Prostate gland (tissue), 2 donors: ENCODE measurements around the gene SNCB. TPM values are rescaled to one million over a fixed set of nuclear protein-coding genes. Genes with fewer than 3 reads are reported as not detected.

Experiments
- DNase-seq: peaks from one replicate; pipeline ENCODE4 v3.0.0-alpha.2; 2019; ENCODE audit warnings: low spot score
- H3K27ac ChIP-seq, 2 donors: fragments of 200-600 bp; sonication (generic); 2 replicates each; pipeline ENCODE4 v1.5.1; 2017 to 2019
- H3K27me3 ChIP-seq: fragments of 200-600 bp; sonication (generic); replicated peaks from 2 replicates; pipeline ENCODE4 v1.5.1; 2019; ENCODE audit not compliant: insufficient read depth
- H3K36me3 ChIP-seq, 2 donors: fragments of 200-600 bp; sonication (generic); 1 replicate in 1 of 2; 2 replicates in 1 of 2; pipeline versions ENCODE4 v1.5.1 to v1.8.1; 2017 to 2019
- H3K4me1 ChIP-seq: fragments of 200-600 bp; sonication (generic); replicated peaks from 2 replicates; pipeline ENCODE4 v1.5.1; 2019
- H3K4me3 ChIP-seq, 2 donors: fragments of 200-600 bp; sonication (generic); 2 replicates each; pipeline ENCODE4 v1.5.1; 2017 to 2019
- H3K9me3 ChIP-seq: fragments of 200-600 bp; sonication (generic); 2 replicates; pipeline ENCODE4 v1.5.1; 2017
- POLR2A ChIP-seq: fragments of 450-650 bp; IDR thresholded peaks from one replicate; pipeline ENCODE4 v1.6.1; 2016; ENCODE audit warnings: antibody characterized with exemption, mild to moderate bottlenecking
- POLR2AphosphoS5 ChIP-seq: sonication (generic); formaldehyde crosslinking; IDR thresholded peaks from one replicate; pipeline ENCODE4 v1.6.1; 2017; ENCODE audit warnings: antibody characterized with exemption
- WGBS: methylation state at CpG from one replicate; pipeline ENCODE4 v1.1.5; 2018; 5-methylcytosine and 5-hydroxymethylcytosine counted together
- intact Hi-C: fragments of 100-400 bp; cut with DNase I; formaldehyde crosslinking; loops from one replicate; pipeline ENCODE4 v1.14.2; 2022
- total RNA-seq, 2 donors: library from RNA; depleted of rRNA; stranded (reverse); fragments of >200 nt; gene quantifications; one replicate each; pipeline ENCODE4 v1.1.0, GENCODE V29; 2016
- TF ChIP-seq, protein P1 (sequence below), 4 experiments: fragments of 200-600 bp in 2 of 4; fragments of 450-650 bp in 2 of 4; sonication (generic) in 2 of 4; IDR thresholded peaks; 1 replicate in 3 of 4; 2 replicates in 1 of 4; pipeline ENCODE4 v1.5.1; 2016 to 2019; ENCODE audit warnings: antibody characterized with exemption in 4 of 4, mild to moderate bottlenecking in 2 of 4, moderate library complexity in 2 of 4

SNCB gene
- total RNA-seq, 2 donors from 2014 or later = not detected

DNA sequence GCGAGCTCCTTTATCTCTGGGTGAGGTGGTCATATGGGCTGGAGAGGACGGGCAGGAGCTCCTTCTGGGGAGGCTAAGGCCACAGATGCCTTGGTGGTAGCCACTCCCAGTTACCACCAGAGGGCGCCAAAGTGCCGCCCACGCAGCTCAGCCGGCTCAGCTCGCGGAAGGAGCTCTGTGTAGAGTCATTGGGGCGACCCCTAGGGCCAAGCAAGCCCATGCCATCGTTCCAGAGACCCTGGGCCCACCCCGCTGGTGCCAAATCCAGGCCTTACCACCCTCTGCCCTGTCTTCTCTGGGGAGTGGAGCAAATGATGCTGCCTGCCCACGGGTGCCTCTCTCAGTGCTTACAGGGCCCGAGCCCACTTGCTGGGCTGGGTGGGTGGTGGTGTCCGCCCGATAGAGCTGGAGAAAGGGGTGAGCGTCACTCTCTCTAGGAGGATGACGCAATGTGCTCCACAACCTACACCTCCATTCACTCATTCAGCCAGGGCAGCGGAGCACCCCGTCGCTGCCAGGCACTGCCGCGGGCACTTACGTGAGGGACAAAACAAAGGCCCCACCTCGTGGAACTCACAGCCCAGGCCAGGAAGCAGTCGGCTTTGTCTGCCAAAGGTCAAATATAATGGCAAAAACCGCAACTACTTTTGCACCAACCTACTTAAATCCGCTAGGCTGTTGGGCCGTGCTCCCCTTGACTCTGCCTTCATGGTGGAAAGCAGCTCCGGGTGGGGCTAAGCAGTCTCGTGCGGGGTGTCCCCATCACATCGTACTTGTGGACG lies 30.7 kb upstream of the SNCB start:
- Histone ChIP-seq H3K27ac (no peak overlapping the region), H3K36me3 (peaks cover 0 to 4% of the 10 kb centered on the region in 2 donors), H3K4me1 (no peaks in the 10 kb centered on the region), H3K9me3 (no peaks in the 10 kb centered on the region), H3K4me3 (no peak overlapping the region), H3K27me3 (no peaks in the 10 kb centered on the region)
- intact Hi-C loops = no loop called here
- TF ChIP-seq POLR2AphosphoS5 (no peak), POLR2A (no peak)
- TF ChIP-seq, protein P1, sequence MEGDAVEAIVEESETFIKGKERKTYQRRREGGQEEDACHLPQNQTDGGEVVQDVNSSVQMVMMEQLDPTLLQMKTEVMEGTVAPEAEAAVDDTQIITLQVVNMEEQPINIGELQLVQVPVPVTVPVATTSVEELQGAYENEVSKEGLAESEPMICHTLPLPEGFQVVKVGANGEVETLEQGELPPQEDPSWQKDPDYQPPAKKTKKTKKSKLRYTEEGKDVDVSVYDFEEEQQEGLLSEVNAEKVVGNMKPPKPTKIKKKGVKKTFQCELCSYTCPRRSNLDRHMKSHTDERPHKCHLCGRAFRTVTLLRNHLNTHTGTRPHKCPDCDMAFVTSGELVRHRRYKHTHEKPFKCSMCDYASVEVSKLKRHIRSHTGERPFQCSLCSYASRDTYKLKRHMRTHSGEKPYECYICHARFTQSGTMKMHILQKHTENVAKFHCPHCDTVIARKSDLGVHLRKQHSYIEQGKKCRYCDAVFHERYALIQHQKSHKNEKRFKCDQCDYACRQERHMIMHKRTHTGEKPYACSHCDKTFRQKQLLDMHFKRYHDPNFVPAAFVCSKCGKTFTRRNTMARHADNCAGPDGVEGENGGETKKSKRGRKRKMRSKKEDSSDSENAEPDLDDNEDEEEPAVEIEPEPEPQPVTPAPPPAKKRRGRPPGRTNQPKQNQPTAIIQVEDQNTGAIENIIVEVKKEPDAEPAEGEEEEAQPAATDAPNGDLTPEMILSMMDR (IDR thresholded peaks at IDR 0.05) = peak; percentile 81 to 94 (median 90)
- WGBS = 72% methylated on average over 24 of the region's 33 CpGs
- peak; percentile 56 for DNase-seq

DNA sequence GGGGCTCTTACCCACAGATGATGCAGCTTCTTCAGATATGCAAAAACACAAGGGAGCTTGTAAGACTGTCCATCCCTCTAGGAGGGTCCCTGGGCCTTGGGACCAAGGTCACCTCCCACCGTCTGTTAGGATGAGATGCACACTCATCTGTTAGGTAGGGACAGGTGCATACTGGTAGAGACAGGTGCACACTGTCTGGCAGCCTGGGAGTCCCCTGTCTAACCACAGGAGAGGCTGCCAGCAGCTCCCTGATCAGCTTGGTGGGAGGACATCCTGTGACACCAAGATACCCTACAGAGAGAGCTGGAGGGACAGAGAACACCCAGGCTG lies 30.2 kb upstream of the SNCB start:
- Histone ChIP-seq H3K9me3 (no peaks in the 10 kb centered on the region), H3K36me3 (peaks cover 0 to 4% of the 10 kb centered on the region in 2 donors), H3K4me3 (no peak overlapping the region), H3K27ac (no peak overlapping the region), H3K27me3 (no peaks in the 10 kb centered on the region), H3K4me1 (no peaks in the 10 kb centered on the region)
- intact Hi-C loops = no loop called here
- 0% methylated on average over 1 of the region's 1 CpG for WGBS
- no peak for DNase-seq
- TF ChIP-seq, protein P1 (IDR thresholded peaks at IDR 0.05) = no peak
- TF ChIP-seq POLR2A = no peak

DNA sequence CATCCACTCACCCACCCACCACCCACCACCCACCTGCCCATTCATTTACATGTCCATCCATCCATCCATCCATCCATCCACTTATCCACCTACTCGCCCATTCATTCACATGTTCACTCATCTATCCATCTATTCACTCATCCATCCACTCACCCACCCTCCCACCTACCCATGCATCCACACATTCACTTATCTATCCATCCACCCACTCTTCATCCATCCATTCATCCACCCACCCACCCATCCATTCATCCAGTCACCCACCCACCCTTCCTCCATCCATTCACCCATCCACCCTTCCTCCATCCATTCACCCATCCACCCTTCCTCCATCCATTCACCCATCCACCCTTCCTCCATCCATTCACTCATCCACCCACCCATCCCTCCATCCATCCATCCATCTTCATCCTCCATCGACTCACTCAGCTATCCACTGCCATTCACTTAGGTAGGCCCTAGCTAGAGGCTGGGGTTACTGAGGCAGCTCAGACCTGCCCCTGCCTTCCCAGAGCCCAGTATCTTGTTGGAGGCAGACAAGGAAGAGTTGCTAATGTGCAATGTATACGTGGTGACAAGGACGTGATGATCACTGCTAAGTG lies 29.6 kb upstream of the SNCB start:
- Histone ChIP-seq H3K4me1 (no peaks in the 10 kb centered on the region), H3K4me3 (no peak overlapping the region), H3K27me3 (no peaks in the 10 kb centered on the region), H3K9me3 (no peaks in the 10 kb centered on the region), H3K36me3 (peaks cover 0 to 4% of the 10 kb centered on the region in 2 donors), H3K27ac (no peak overlapping the region)
- TF ChIP-seq, protein P1 (IDR thresholded peaks at IDR 0.05) = no peak
- TF ChIP-seq POLR2AphosphoS5 = no peak
- no peak for TF ChIP-seq POLR2A
- intact Hi-C loops = loop anchor here (5.0 kb wide), 2 partner anchors 297 to 452 kb away; no protein-coding TSS in a partner anchor
- 76% methylated on average over 4 of the region's 4 CpGs for WGBS
- DNase-seq = no peak

DNA sequence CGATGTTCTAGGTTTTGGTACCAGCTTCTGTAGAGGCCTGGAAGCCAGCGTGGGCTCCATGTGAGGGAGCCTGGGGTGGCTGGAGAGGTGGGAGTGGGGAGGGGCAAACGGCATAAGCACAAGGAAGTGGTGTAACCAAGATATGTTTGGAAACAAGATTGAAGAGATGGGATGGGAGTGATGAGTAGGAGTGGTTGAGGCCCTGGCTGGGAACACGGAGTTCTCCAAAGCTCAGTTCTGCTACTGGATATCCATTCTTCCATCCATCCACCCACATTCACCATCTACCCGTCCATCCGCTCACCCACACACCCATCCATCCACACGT lies 29.1 kb upstream of the SNCB start:
- Histone ChIP-seq H3K36me3 (peaks cover 0 to 4% of the 10 kb centered on the region in 2 donors), H3K4me3 (no peak overlapping the region), H3K4me1 (no peaks in the 10 kb centered on the region), H3K27me3 (no peaks in the 10 kb centered on the region), H3K9me3 (no peaks in the 10 kb centered on the region), H3K27ac (no peak overlapping the region)
- no peak for DNase-seq
- 74% methylated on average over 7 of the region's 7 CpGs for WGBS
- intact Hi-C loops = loop anchor here (5.0 kb wide), 2 partner anchors 298 to 453 kb away; no protein-coding TSS in a partner anchor
- TF ChIP-seq, protein P1 (IDR thresholded peaks at IDR 0.05) = no peak
- TF ChIP-seq POLR2A = no peak
- TF ChIP-seq POLR2AphosphoS5 = no peak
